Measurements from ENCODE around the gene F3. TPM values are rescaled to one million over a fixed set of nuclear protein-coding genes. Genes with fewer than 3 reads are reported as not detected.
A peak's percentile ranks its signal among the peaks of the same experiment; 100 is the strongest.

The F3 gene
- total and polyA plus RNA-seq, 3 experiments from 2014 or later, result 0.11 to 0.16 TPM; not detected in 1

DNA sequence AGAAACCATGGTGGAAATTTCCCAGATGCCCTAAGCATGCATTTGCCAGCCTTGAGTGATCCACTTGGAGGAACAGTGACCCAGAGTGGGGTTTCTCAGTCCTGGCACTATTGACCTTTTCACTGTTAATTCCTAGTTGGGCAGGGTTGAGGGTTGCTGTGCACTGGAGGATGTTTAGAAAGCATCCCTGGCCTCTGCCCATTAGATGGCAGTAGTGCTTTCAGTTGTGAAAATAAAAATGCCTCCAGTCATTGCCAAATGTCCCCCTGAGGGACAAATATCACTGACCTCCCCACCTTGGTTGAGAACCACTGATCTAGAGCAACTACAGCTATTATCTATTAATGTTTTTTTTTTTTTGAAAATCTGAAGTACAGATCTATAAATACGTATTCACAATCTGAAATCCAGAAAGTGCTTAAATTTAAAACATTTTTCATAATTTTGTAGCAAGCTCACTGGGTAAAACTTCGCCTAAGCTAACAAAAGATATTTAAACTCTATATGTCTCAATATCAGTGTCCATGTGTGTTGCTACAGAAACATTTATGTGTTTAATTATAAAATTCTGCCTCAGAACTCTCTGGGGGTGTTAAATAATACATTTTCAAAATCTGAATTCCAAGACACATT is 27.3 kb downstream of the F3 start:
- DNase-seq, result no peak
- Mint-ChIP-seq H3K4me3 (no peak overlapping the region), H3K4me1 (no peaks in the 10 kb centered on the region), H3K36me3 (peaks cover 9 to 51% (median 13%) of the 10 kb centered on the region in 3 donors), H3K27ac (peak overlapping the region in 1 of 8 donors; percentile 29), H3K9me3 (no peaks in the 10 kb centered on the region), H3K27me3 (no peaks in the 10 kb centered on the region)
- ChIA-PET POLR2A (no interaction called here), CTCF (interaction anchor here (0.7 kb wide), 1 partner anchor 15 kb away, joined by 3 read pairs; no protein-coding TSS in a partner anchor)
- Histone ChIP-seq H3K27ac (ENCODE audit: low read depth, low read length) (no peak overlapping the region), H3K27me3 (ENCODE audit: insufficient read depth, low read length, poor library complexity, severe bottlenecking) (no peaks in the 10 kb centered on the region), H3K9me3 (ENCODE audit: low read length) (no peaks in the 10 kb centered on the region), H3K4me1 (ENCODE audit: insufficient read depth, low read length) (no peaks in the 10 kb centered on the region), H3K4me3 (ENCODE audit: low read length) (no peak overlapping the region), H3K36me3 (ENCODE audit: insufficient read depth, low read length) (no peaks in the 10 kb centered on the region)

DNA sequence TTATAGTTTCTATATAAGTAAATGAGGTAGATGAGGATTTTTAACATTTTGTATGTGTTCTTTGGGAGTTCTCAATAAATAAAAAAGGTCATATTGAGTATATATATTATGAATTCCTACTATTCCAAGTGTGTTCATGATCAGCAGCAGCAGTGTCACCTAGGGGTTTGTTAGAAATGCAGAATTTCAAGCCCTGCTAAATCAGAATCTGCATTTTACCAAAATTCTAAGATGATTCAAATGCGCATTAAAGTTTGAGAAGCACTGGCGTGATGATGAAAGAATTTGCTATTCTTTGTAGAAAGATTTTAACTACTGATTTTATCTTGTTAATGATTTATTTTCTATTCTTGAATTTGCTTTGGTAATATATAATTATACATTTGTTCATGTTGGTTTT is 28.7 kb downstream of the F3 start:
- Mint-ChIP-seq H3K36me3 (peaks cover 12 to 45% (median 14%) of the 10 kb centered on the region in 3 donors), H3K27ac (no peak overlapping the region), H3K4me1 (no peaks in the 10 kb centered on the region), H3K27me3 (no peaks in the 10 kb centered on the region), H3K9me3 (no peaks in the 10 kb centered on the region), H3K4me3 (no peak overlapping the region)
- no peak overlapping the region for H3K27ac ChIP-seq (ENCODE audit: low read depth, low read length)
- H3K9me3 ChIP-seq (ENCODE audit: low read length), result no peaks in the 10 kb centered on the region
- H3K27me3 ChIP-seq (ENCODE audit: insufficient read depth, low read length, poor library complexity, severe bottlenecking), result no peaks in the 10 kb centered on the region
- H3K4me1 ChIP-seq (ENCODE audit: insufficient read depth, low read length), result no peaks in the 10 kb centered on the region
- POLR2A ChIA-PET, result no interaction called here
- CTCF ChIA-PET, result interaction anchor here (1.5 kb wide), 1 partner anchor 292 kb away, joined by 5 read pairs; no protein-coding TSS in a partner anchor
- H3K36me3 ChIP-seq (ENCODE audit: insufficient read depth, low read length), result no peaks in the 10 kb centered on the region
- DNase-seq, result no peak
- H3K4me3 ChIP-seq (ENCODE audit: low read length), result no peak overlapping the region

DNA sequence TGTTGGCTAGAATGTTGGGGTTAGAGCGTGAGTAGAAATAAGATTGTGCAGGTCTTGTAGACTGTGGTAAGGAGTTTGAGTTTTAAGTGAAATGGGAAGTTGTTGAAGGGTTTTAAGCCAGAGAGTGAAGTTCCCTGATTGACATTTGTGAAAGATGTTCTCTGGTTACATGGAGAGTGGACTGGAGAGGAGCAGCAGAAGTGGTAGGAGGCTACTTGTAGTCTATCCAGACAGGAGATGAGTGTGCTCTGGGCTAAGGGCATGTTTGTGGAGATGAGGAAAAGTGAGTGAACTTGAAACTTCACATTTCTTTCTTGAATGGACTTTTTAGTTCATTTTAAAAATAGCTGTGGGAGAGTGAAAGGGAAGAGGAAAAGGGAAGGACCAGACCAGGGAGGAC is 37.0 kb downstream of the F3 start:
- ChIA-PET CTCF (no interaction called here), POLR2A (no interaction called here)
- H3K4me1 ChIP-seq (ENCODE audit: insufficient read depth, low read length), result no peaks in the 10 kb centered on the region
- no peak overlapping the region for H3K4me3 Mint-ChIP-seq
- H3K27ac ChIP-seq (ENCODE audit: low read depth, low read length), result no peak overlapping the region
- H3K27me3 ChIP-seq (ENCODE audit: insufficient read depth, low read length, poor library complexity, severe bottlenecking), result no peaks in the 10 kb centered on the region
- H3K27ac Mint-ChIP-seq, result peak overlapping the region in 2 of 8 donors; percentile 21 to 61
- H3K4me3 ChIP-seq (ENCODE audit: low read length), result no peak overlapping the region
- peaks cover 0 to 4% (median 0%) of the 10 kb centered on the region in 5 donors for H3K9me3 Mint-ChIP-seq
- H3K9me3 ChIP-seq (ENCODE audit: low read length), result no peaks in the 10 kb centered on the region
- H3K4me1 Mint-ChIP-seq, result peaks cover 0 to 3% (median 0%) of the 10 kb centered on the region in 3 donors
- no peaks in the 10 kb centered on the region for H3K36me3 ChIP-seq (ENCODE audit: insufficient read depth, low read length)
- H3K27me3 Mint-ChIP-seq, result no peaks in the 10 kb centered on the region
- DNase-seq, result no peak
- H3K36me3 Mint-ChIP-seq, result peaks cover 36 to 62% (median 37%) of the 10 kb centered on the region in 3 donors

DNA sequence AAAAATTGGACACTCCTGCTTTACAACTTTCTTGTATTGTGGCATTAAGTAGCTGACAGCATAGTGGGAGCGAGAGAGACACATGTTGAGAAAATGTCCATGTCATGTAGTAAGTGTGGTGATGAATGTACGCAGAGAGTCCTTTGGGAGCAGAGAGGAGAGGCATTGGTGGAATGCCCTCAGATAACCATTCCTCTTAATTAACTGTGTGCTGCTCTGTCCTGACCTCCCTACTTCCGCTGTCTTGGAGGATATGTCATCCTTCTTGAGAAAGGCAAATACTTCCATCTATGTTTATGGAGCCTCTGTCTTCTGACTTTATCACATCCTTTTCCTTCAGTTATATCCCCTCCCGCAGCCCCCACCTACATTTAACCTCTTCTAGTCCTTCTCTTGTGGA is 38.4 kb downstream of the F3 start:
- H3K4me1 ChIP-seq (ENCODE audit: insufficient read depth, low read length), result no peaks in the 10 kb centered on the region
- peaks cover 34 to 68% (median 41%) of the 10 kb centered on the region in 3 donors for H3K36me3 Mint-ChIP-seq
- H3K4me3 ChIP-seq (ENCODE audit: low read length), result no peak overlapping the region
- H3K27me3 ChIP-seq (ENCODE audit: insufficient read depth, low read length, poor library complexity, severe bottlenecking), result no peaks in the 10 kb centered on the region
- H3K27ac Mint-ChIP-seq, result no peak overlapping the region
- H3K4me3 Mint-ChIP-seq, result no peak overlapping the region
- peaks cover 8% of the 10 kb centered on the region for H3K36me3 ChIP-seq (ENCODE audit: insufficient read depth, low read length)
- no peaks in the 10 kb centered on the region for H3K9me3 ChIP-seq (ENCODE audit: low read length)
- ChIA-PET CTCF (interaction anchor here (1.0 to 2.1 kb wide), 2 partner anchors 18 to 22 kb away, joined by 3 to 6 read pairs; no protein-coding TSS in a partner anchor), POLR2A (no interaction called here)
- peaks cover 0 to 4% (median 0%) of the 10 kb centered on the region in 5 donors for H3K9me3 Mint-ChIP-seq
- H3K27ac ChIP-seq (ENCODE audit: low read depth, low read length), result no peak overlapping the region
- DNase-seq, result no peak
- peaks cover 0 to 3% (median 0%) of the 10 kb centered on the region in 3 donors for H3K4me1 Mint-ChIP-seq
- H3K27me3 Mint-ChIP-seq, result no peaks in the 10 kb centered on the region

DNA sequence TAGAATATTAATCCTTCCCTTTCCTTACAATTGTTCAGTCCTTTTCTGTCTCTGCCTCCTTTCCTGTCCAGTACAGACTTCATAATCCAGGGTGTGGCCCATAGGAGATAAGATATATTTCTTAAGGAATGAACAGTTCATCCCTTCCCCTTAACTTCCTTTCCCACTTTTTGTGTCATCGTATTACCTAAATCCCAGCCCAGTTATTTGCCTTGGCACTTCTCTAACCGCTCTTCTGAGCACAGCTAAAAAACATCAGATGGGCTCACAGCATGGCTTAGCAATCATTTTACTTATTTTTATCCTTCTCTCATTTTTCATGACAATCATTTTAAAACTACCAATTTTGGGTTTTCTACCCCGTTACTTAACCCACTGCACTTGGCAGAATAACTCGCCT is 39.6 kb downstream of the F3 start:
- no peak overlapping the region for H3K4me3 Mint-ChIP-seq
- H3K27ac Mint-ChIP-seq, result peak overlapping the region in 1 of 8 donors; percentile 43
- H3K4me1 Mint-ChIP-seq, result peaks cover 0 to 3% (median 0%) of the 10 kb centered on the region in 3 donors
- ChIA-PET CTCF (interaction anchor here (2.1 kb wide), 1 partner anchor 21 kb away, joined by 6 read pairs; no protein-coding TSS in a partner anchor), POLR2A (no interaction called here)
- H3K4me3 ChIP-seq (ENCODE audit: low read length), result no peak overlapping the region
- H3K4me1 ChIP-seq (ENCODE audit: insufficient read depth, low read length), result no peaks in the 10 kb centered on the region
- no peaks in the 10 kb centered on the region for H3K9me3 ChIP-seq (ENCODE audit: low read length)
- no peak for DNase-seq
- no peaks in the 10 kb centered on the region for H3K27me3 ChIP-seq (ENCODE audit: insufficient read depth, low read length, poor library complexity, severe bottlenecking)
- no peaks in the 10 kb centered on the region for H3K27me3 Mint-ChIP-seq
- no peak overlapping the region for H3K27ac ChIP-seq (ENCODE audit: low read depth, low read length)
- peaks cover 8% of the 10 kb centered on the region for H3K36me3 ChIP-seq (ENCODE audit: insufficient read depth, low read length)
- H3K9me3 Mint-ChIP-seq, result peaks cover 0 to 4% (median 0%) of the 10 kb centered on the region in 5 donors
- peaks cover 34 to 72% (median 41%) of the 10 kb centered on the region in 3 donors for H3K36me3 Mint-ChIP-seq

DNA sequence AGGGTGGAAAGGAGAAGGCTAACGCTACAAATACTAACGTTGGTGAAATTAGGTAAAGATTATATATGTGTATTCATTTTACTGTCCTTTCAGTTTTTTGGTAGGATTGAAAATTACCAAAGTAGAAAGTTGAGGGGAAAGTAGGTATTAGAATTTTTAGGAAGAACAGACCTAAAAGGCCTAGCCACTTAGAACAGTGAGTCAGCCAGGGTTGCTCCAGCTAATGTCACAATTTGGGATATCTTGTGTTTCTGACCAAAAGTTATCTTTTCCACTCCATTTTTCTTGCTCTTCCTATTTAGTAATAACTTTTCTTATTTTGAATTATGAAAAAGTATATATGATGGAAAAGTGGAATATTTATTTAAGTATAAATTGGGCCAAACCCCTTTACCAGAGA is 40.1 kb downstream of the F3 start:
- ChIA-PET CTCF (interaction anchor here (2.1 kb wide), 1 partner anchor 20 kb away, joined by 6 read pairs; no protein-coding TSS in a partner anchor), POLR2A (no interaction called here)
- no peak overlapping the region for H3K4me3 ChIP-seq (ENCODE audit: low read length)
- H3K36me3 ChIP-seq (ENCODE audit: insufficient read depth, low read length), result peaks cover 8% of the 10 kb centered on the region
- peaks cover 0 to 4% (median 0%) of the 10 kb centered on the region in 5 donors for H3K9me3 Mint-ChIP-seq
- no peak for DNase-seq
- H3K4me3 Mint-ChIP-seq, result no peak overlapping the region
- H3K36me3 Mint-ChIP-seq, result peaks cover 32 to 71% (median 41%) of the 10 kb centered on the region in 3 donors
- no peak overlapping the region for H3K27ac ChIP-seq (ENCODE audit: low read depth, low read length)
- no peaks in the 10 kb centered on the region for H3K27me3 ChIP-seq (ENCODE audit: insufficient read depth, low read length, poor library complexity, severe bottlenecking)
- no peak overlapping the region for H3K27ac Mint-ChIP-seq
- peaks cover 0 to 3% (median 0%) of the 10 kb centered on the region in 3 donors for H3K4me1 Mint-ChIP-seq
- H3K4me1 ChIP-seq (ENCODE audit: insufficient read depth, low read length), result no peaks in the 10 kb centered on the region
- no peaks in the 10 kb centered on the region for H3K27me3 Mint-ChIP-seq
- no peaks in the 10 kb centered on the region for H3K9me3 ChIP-seq (ENCODE audit: low read length)

DNA sequence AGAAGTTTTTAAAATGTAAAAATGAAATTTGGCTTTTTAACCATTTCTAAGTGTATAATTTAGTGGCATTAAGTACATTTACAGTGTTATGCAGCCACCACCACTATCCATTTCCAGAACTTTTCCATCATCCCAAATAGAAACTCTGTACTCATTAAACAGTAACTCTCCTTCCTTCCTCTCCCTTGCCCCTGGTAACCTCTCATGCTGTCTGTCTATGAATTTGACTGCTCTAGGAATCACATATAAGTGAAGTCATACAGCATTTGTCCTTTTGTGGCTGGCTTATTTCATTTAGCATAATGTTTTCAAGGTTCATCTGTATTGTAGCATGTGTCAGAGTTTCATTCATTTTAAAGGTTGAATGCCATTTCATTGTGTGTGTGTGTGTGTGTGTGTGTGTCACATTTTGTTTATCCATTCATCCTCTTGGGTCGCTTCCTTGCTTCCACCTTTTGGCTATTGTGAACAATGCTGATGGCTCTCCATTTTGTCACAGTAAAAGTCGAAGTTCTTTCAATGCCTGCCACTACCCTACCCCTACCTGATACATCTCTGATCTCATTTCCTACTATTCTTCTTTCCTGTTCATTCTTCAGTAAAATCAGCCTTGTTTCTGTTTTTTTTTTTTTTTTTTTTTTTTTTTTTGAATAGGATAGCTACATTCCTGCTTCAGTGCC is 45.3 kb downstream of the F3 start:
- peaks cover 20 to 56% (median 21%) of the 10 kb centered on the region in 3 donors for H3K36me3 Mint-ChIP-seq
- peak overlapping the region in 1 of 8 donors; percentile 5 for H3K27ac Mint-ChIP-seq
- POLR2A ChIA-PET, result no interaction called here
- H3K27me3 Mint-ChIP-seq, result no peaks in the 10 kb centered on the region
- CTCF ChIA-PET, result no interaction called here
- Histone ChIP-seq H3K4me3 (ENCODE audit: low read length) (no peak overlapping the region), H3K36me3 (ENCODE audit: insufficient read depth, low read length) (peaks cover 11% of the 10 kb centered on the region), H3K27ac (ENCODE audit: low read depth, low read length) (no peak overlapping the region), H3K27me3 (ENCODE audit: insufficient read depth, low read length, poor library complexity, severe bottlenecking) (no peaks in the 10 kb centered on the region), H3K4me1 (ENCODE audit: insufficient read depth, low read length) (no peaks in the 10 kb centered on the region), H3K9me3 (ENCODE audit: low read length) (no peaks in the 10 kb centered on the region)
- H3K4me1 Mint-ChIP-seq, result no peaks in the 10 kb centered on the region
- no peaks in the 10 kb centered on the region for H3K9me3 Mint-ChIP-seq
- DNase-seq, result no peak
- H3K4me3 Mint-ChIP-seq, result no peak overlapping the region

DNA sequence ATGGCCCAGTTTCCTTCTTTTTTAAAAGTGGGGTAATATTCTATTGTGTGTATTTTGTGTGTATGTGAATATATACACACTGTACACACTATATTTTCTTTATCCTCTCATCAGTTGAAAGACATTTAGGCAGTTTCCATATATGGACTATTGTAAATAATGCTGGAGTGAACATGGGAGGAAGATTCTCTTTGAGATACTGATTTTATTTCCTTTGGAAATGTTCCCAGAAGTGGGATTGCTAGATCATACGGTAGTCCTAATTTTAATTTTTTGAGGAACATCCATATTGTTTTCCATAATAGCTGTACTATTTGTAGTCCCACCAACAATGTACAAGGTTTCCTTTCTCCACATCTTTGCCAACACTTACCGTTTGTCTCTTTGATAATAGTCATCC is 51.0 kb downstream of the F3 start:
- POLR2A ChIA-PET, result no interaction called here
- H3K4me1 ChIP-seq (ENCODE audit: insufficient read depth, low read length), result no peaks in the 10 kb centered on the region
- no peak overlapping the region for H3K27ac ChIP-seq (ENCODE audit: low read depth, low read length)
- H3K4me3 ChIP-seq (ENCODE audit: low read length), result no peak overlapping the region
- CTCF ChIA-PET, result no interaction called here
- Mint-ChIP-seq H3K27me3 (no peaks in the 10 kb centered on the region), H3K4me1 (no peaks in the 10 kb centered on the region), H3K9me3 (no peaks in the 10 kb centered on the region), H3K27ac (no peak overlapping the region), H3K36me3 (peaks cover 23 to 58% (median 32%) of the 10 kb centered on the region in 3 donors), H3K4me3 (no peak overlapping the region)
- H3K9me3 ChIP-seq (ENCODE audit: low read length), result no peaks in the 10 kb centered on the region
- peaks cover 3% of the 10 kb centered on the region for H3K36me3 ChIP-seq (ENCODE audit: insufficient read depth, low read length)
- no peak for DNase-seq
- no peaks in the 10 kb centered on the region for H3K27me3 ChIP-seq (ENCODE audit: insufficient read depth, low read length, poor library complexity, severe bottlenecking)
